Body of pancreas (tissue), 4 donors: ENCODE data around the gene HAPLN3.
"Not testable (repeated sequence)": the region's sequence is repeated elsewhere in the genome, so short reads cannot be mapped to it uniquely, and the experiment has no call there.

Source experiments
- POLR2A ChIP-seq, 3 donors: fragments of 450-650 bp; IDR thresholded peaks; one replicate each; pipeline ENCODE4 v1.6.1; 2016; ENCODE audit warnings: antibody characterized with exemption in 3 of 3, mild to moderate bottlenecking in 2 of 3
- TF ChIP-seq, protein P1 (sequence below), 7 experiments: fragments of 450-650 bp in 4 of 7; fragments of 200-600 bp in 3 of 7; sonication (generic) in 3 of 7; IDR thresholded peaks; one replicate each; pipeline ENCODE4 v1.5.1; 2016 to 2019; ENCODE audit warnings: antibody characterized with exemption in 7 of 7

DNA sequence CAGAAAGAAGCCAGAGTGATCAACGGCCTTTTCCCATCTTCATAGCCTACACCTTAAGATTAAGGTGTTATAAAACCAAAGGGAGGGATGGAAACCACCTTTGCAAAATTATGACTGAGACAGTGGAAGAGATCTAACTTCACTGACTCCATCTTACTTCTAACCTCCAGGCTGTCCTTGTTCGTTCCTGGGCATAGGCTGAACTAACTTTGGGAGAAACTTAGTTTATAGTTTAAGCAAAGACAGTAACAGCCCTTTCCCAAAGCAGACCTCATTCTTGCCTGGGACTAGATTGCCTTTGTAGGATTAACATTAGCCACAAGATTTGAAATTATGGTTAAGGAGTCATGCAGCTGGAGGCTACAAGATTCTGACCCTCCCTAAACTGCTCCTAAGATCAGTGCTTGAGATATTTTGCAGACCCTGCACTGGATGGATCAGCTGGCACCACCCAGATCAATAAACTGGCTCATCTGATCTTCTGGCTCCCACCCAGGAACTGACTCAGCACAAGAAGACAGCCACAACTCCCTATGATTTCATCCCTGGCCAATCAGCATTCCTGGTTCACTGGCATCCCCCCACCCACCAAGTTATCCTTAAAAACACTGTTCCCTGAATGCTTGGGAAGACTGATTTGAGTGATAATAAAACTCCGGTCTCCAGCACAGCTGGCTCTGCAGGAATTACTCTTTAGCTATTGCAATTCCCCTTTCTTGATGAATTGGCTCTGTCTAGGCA lies 34.2 kb upstream of the HAPLN3 start:
- TF ChIP-seq, protein P1, sequence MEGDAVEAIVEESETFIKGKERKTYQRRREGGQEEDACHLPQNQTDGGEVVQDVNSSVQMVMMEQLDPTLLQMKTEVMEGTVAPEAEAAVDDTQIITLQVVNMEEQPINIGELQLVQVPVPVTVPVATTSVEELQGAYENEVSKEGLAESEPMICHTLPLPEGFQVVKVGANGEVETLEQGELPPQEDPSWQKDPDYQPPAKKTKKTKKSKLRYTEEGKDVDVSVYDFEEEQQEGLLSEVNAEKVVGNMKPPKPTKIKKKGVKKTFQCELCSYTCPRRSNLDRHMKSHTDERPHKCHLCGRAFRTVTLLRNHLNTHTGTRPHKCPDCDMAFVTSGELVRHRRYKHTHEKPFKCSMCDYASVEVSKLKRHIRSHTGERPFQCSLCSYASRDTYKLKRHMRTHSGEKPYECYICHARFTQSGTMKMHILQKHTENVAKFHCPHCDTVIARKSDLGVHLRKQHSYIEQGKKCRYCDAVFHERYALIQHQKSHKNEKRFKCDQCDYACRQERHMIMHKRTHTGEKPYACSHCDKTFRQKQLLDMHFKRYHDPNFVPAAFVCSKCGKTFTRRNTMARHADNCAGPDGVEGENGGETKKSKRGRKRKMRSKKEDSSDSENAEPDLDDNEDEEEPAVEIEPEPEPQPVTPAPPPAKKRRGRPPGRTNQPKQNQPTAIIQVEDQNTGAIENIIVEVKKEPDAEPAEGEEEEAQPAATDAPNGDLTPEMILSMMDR (IDR thresholded peaks at IDR 0.05) = not testable (repeated sequence)
- TF ChIP-seq POLR2A (IDR thresholded peaks at IDR 0.05) = not testable (repeated sequence)
